Measurements from ENCODE around the gene SCAPER.
"Not testable (repeated sequence)": the region's sequence is repeated elsewhere in the genome, so short reads cannot be mapped to it uniquely, and the experiment has no call there.

The SCAPER gene

GRCh38 chr15:76447728-76448441 lies 457.3 kb downstream of the SCAPER start:
- DNase-seq (ENCODE audit: low read depth) = no peak
- TF ChIP-seq CTCF (IDR thresholded peaks at IDR 0.05; ENCODE audit: low read length, missing control alignments) = no peak
- H3K4me3 ChIP-seq (replicated peaks; ENCODE audit: low read depth, low read length) = no peak overlapping the region

- TF ChIP-seq CTCF (IDR thresholded peaks at IDR 0.05; ENCODE audit: low read length, missing control alignments) = no peak
- DNase-seq (ENCODE audit: low read depth) = no peak
- no peak overlapping the region for H3K4me3 ChIP-seq (replicated peaks; ENCODE audit: low read depth, low read length)
Measured at GRCh38 chr15:76440441-76440840, 464.7 kb downstream of the SCAPER start.

- TF ChIP-seq CTCF (IDR thresholded peaks at IDR 0.05; ENCODE audit: low read length, missing control alignments) = no peak
- H3K4me3 ChIP-seq (replicated peaks; ENCODE audit: low read depth, low read length) = no peak overlapping the region
- DNase-seq (ENCODE audit: low read depth) = no peak
Measured at GRCh38 chr15:76439542-76439941, 465.6 kb downstream of the SCAPER start.

- H3K4me3 ChIP-seq (replicated peaks; ENCODE audit: low read depth, low read length) = no peak overlapping the region
- no peak for TF ChIP-seq CTCF (IDR thresholded peaks at IDR 0.05; ENCODE audit: low read length, missing control alignments)
- peak; percentile 24 for DNase-seq (ENCODE audit: low read depth)
Measured at GRCh38 chr15:76433798-76434400, 471.2 kb downstream of the SCAPER start.

GRCh38 chr15:76433036-76433435 lies 472.1 kb downstream of the SCAPER start:
- DNase-seq (ENCODE audit: low read depth); H3K4me3 ChIP-seq (replicated peaks; ENCODE audit: low read depth, low read length): not testable (repeated sequence)

- no peak for DNase-seq (ENCODE audit: low read depth)
- no peak for TF ChIP-seq CTCF (IDR thresholded peaks at IDR 0.05; ENCODE audit: low read length, missing control alignments)
- H3K4me3 ChIP-seq (replicated peaks; ENCODE audit: low read depth, low read length) = no peak overlapping the region
Measured at GRCh38 chr15:76432604-76433003, 472.5 kb downstream of the SCAPER start.

- no peak for TF ChIP-seq CTCF (IDR thresholded peaks at IDR 0.05; ENCODE audit: low read length, missing control alignments)
- DNase-seq (ENCODE audit: low read depth) = no peak
- H3K4me3 ChIP-seq (replicated peaks; ENCODE audit: low read depth, low read length) = no peak overlapping the region
Measured at GRCh38 chr15:76431971-76432370, 473.2 kb downstream of the SCAPER start.

- not testable (repeated sequence) for H3K4me3 ChIP-seq (replicated peaks; ENCODE audit: low read depth, low read length); DNase-seq (ENCODE audit: low read depth)
Measured at GRCh38 chr15:76430711-76431110, 474.4 kb downstream of the SCAPER start.

Data from fibroblast of pulmonary artery (primary cell).